GM12891 (cell line): Measurements from ENCODE around the gene ACSM2B.
"Not testable (repeated sequence)": the region's sequence is repeated elsewhere in the genome, so short reads cannot be mapped to it uniquely, and the experiment has no call there.

Experiments used
- PAX5 ChIP-seq: IDR thresholded peaks from 2 replicates; pipeline ENCODE4 v1.6.1; 2011; ENCODE audit warnings: low read length, moderate library complexity, mild to moderate bottlenecking; ENCODE audit not compliant: insufficient read depth, severe bottlenecking
- POLR2A ChIP-seq: IDR thresholded peaks from 2 replicates; pipeline ENCODE4 v1.6.1; 2011; ENCODE audit warnings: low read depth, low read length, control low read depth
- POLR2AphosphoS5 ChIP-seq: IDR thresholded peaks from 2 replicates; pipeline ENCODE4 v1.6.1; 2011; ENCODE audit warnings: low read depth, low read length, control low read depth
- POU2F2 ChIP-seq: IDR thresholded peaks from 2 replicates; pipeline ENCODE4 v1.6.1; 2011; ENCODE audit warnings: low read depth, mild to moderate bottlenecking, control low read depth, low read length, moderate library complexity
- SPI1 ChIP-seq: IDR thresholded peaks from 2 replicates; pipeline ENCODE4 v1.6.1; 2011; ENCODE audit warnings: low read depth, low read length, control low read depth
- TAF1 ChIP-seq: IDR thresholded peaks from 2 replicates; pipeline ENCODE4 v1.6.1; 2011; ENCODE audit warnings: low read depth, low read length, control low read depth

DNA sequence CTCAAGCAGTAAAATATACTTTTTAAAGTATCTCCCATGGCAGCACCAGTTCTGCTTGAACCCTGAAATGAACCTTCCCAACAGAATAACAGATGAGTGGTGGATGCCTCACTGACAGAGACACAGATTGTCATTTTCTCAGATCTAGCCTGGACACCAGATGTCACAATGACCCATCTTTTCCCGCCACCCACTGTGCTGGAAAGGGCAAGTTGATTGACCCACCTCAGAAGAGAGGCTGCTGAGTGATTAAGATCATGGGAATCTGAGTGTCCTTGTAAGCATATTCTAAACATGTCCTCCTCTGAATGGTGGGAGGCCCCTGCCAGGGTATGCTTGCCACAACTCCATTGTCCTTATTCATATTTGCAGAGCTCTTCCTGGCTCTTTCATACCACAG lies 29.2 kb downstream of the ACSM2B start:
- not testable (repeated sequence) for TF ChIP-seq POLR2A, TAF1, POLR2AphosphoS5, PAX5, SPI1, POU2F2
